Right lung (tissue), 10 donors: ENCODE measurements around the gene DNAJC10. TPM values are rescaled to one million over a fixed set of nuclear protein-coding genes. Genes with fewer than 3 reads are reported as not detected.
"Not testable (repeated sequence)": the region's sequence is repeated elsewhere in the genome, so short reads cannot be mapped to it uniquely, and the experiment has no call there.

Experiments
- DNase-seq, 2 donors: peaks; one replicate each; pipeline ENCODE4 v3.0.0-alpha.2; 2013
- long read RNA-seq, 8 donors: transcript quantifications; one replicate each; lab custom pipeline, GENCODE V29; 2026
- polyA plus RNA-seq, 5 donors: library from polyadenylated mRNA; unstranded; fragments of 120-200 nt; gene quantifications; one replicate each; pipeline versions ENCODE4 v1.2.1 to v1.2.3, GENCODE V29; 2013; ENCODE audit warnings: inconsistent platforms in 1 of 5, low replicate concordance in 1 of 5; ENCODE audit not compliant: insufficient read length in 5 of 5, insufficient read depth in 1 of 5

DNAJC10 gene, protein sequence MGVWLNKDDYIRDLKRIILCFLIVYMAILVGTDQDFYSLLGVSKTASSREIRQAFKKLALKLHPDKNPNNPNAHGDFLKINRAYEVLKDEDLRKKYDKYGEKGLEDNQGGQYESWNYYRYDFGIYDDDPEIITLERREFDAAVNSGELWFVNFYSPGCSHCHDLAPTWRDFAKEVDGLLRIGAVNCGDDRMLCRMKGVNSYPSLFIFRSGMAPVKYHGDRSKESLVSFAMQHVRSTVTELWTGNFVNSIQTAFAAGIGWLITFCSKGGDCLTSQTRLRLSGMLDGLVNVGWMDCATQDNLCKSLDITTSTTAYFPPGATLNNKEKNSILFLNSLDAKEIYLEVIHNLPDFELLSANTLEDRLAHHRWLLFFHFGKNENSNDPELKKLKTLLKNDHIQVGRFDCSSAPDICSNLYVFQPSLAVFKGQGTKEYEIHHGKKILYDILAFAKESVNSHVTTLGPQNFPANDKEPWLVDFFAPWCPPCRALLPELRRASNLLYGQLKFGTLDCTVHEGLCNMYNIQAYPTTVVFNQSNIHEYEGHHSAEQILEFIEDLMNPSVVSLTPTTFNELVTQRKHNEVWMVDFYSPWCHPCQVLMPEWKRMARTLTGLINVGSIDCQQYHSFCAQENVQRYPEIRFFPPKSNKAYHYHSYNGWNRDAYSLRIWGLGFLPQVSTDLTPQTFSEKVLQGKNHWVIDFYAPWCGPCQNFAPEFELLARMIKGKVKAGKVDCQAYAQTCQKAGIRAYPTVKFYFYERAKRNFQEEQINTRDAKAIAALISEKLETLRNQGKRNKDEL
- polyA plus RNA-seq: 100 to 1,000 TPM in 4 of 5 donors, 10 to 100 TPM in 1; 94.2 to 148 (median 134) TPM
- long read RNA-seq, donor 1, full-length matches to known transcripts: 17 of 37 reads
- long read RNA-seq, donor 1, partial matches to known transcripts: 20 of 37 reads
- long read RNA-seq, donor 1, other reads (novel, unspliced or antisense): 0 of 37 reads
- long read RNA-seq, donor 2, full-length matches to known transcripts: 4 of 14 reads
- long read RNA-seq, donor 2, partial matches to known transcripts: 10 of 14 reads
- long read RNA-seq, donor 2, other reads (novel, unspliced or antisense): 0 of 14 reads
- long read RNA-seq, donor 3, full-length matches to known transcripts: 3 of 32 reads
- long read RNA-seq, donor 3, partial matches to known transcripts: 29 of 32 reads
- long read RNA-seq, donor 3, other reads (novel, unspliced or antisense): 0 of 32 reads
- long read RNA-seq, donor 4, full-length matches to known transcripts: 11 of 16 reads
- long read RNA-seq, donor 4, partial matches to known transcripts: 5 of 16 reads
- long read RNA-seq, donor 4, other reads (novel, unspliced or antisense): 0 of 16 reads
- long read RNA-seq, donor 5, full-length matches to known transcripts: 9 of 79 reads
- long read RNA-seq, donor 5, partial matches to known transcripts: 70 of 79 reads
- long read RNA-seq, donor 5, other reads (novel, unspliced or antisense): 0 of 79 reads
- long read RNA-seq, donor 6, full-length matches to known transcripts: 11 of 23 reads
- long read RNA-seq, donor 6, partial matches to known transcripts: 12 of 23 reads
- long read RNA-seq, donor 6, other reads (novel, unspliced or antisense): 0 of 23 reads
- long read RNA-seq, donor 7, full-length matches to known transcripts: 13 of 20 reads
- long read RNA-seq, donor 7, partial matches to known transcripts: 7 of 20 reads
- long read RNA-seq, donor 7, other reads (novel, unspliced or antisense): 0 of 20 reads
- long read RNA-seq, donor 8, full-length matches to known transcripts: 4 of 9 reads
- long read RNA-seq, donor 8, partial matches to known transcripts: 5 of 9 reads
- long read RNA-seq, donor 8, other reads (novel, unspliced or antisense): 0 of 9 reads

DNA sequence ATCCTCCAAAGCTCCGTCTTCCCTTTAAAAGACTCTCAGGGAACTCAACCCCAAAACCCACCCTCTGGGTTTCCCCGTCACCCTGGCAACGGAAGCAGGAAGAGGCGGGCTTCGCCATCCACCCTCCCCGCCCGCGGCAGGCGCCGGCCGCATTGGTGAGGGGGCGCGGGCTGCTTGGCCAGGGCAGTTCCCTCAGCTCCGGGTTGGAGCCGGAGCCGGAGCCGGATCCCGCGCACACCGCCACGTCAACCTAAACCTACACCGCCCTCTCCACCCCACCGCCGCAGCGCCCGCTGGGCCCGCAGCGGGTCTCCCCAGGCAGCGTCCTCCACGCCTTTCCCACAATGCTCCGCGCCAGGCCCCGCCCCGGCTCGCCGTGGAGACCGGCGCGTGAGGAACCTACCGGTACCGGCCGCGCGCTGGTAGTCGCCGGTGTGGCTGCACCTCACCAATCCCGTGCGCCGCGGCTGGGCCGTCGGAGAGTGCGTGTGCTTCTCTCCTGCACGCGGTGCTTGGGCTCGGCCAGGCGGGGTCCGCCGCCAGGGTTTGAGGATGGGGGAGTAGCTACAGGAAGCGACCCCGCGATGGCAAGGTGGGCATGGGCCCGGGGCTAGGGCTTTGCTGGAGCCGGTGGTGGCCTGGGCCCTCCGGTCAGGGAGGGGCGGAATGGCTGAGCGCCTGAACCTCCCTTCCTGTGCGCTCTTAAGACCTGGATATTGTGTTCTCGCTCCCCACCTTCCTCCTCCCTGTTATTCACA lies at the start of gene DNAJC10:
DNAJC10 (plus strand) TSS at position 366 of the 758 bp plus-strand sequence. CDS start 1,830 bp downstream, outside the sequence.
- peak; percentile 90 for DNase-seq

DNA sequence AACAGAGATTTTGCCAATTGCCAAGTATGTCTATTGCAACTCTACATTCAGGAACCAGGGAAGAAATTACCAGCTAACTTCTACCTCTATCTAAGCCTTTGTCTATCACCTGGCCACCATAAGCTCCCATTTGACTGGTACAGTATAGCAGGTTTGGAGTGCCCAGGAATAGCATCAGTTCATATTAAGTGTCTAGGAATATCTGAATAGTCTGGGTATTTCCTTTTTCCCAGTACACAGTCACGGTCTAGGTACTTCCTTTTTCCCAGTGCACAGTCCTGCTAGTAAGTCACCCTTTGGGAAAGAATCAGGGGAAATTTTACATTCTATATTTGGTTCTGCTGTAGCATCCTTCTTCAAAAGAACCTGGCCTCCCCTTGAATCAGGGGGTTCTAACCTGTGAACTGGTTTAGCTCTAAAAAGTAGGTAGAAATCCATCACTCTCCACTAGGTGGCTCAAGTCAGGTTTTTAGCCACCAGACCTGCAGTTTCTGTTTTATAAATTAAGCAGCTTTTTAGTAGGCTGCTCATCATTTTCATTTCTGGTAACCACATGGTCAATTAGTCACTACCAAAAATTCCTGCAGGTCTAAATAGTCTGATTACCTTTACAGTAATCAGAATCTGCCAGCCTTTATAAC lies 49.3 kb upstream of the DNAJC10 start:
- no peak for DNase-seq

DNA sequence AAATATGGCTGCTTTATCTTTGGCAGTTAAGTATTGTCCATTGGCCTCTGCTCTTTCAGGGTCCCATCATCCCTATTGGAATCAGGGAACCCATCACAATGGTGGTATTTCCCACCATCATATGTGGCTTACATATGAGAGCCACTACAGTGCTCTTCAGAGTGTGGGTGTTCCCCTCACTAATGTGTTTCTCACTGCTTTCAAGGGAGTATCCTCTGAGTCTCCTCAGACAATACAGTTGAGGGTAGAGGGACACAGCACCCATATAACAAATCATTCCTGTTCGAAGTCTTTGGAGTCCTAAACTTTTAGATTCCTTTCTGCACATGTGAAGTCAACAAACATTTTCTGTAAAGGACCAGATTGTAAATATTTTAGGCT lies 48.8 kb upstream of the DNAJC10 start:
- DNase-seq: no peak

DNA sequence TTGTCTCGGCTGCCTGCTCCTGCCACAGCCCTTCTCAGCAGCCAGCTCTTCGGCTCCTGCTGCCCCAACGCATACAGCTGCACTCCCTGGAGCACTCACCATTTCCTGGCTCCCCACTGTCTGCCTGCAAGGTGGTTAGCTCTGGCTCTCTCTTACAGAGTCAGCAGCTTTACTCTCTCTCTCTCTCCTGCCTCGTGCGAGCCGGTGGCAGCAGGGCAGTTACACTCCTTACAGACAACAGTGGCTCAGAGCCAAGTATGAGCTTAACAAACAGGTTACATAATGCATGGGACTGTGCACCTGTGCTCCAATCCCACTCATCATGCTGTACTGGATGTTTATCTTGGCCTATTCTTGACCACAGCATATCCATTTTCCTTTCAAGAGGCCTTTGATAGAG lies 47.4 kb upstream of the DNAJC10 start:
- peak in 1 of 2 donors; percentile 16 for DNase-seq

DNA sequence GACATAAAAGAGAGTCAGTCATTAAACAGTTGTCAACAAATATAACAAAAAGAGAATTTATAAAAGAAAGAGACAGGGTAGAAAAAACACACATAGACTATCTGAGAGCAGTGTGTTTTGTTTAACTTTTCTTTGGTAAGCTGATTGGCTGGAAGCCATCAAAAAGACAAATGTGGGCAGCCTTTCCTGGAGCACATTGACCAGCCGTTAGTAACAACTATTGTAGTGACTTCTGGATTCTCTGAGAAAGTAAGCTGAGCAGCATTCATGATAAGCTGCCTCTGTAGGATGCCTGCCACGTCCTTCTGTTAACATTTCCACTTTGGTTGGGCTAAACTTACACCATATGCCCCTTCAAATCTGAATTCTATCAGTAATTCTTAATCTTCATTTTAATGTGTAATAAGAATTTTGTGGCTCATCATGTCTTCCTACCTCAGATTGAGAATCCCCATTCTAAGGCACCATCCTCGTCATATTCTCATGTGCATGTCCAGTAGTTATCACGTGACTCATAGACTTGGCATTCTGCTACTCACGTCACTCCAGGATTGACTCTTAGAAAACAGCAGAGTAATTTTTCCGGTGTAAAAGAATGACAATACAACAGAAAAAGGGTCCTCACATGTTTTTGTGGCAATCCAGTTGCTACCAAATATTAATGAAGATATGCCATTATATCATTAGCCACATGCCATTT lies 43.4 kb upstream of the DNAJC10 start:
- no peak for DNase-seq

DNA sequence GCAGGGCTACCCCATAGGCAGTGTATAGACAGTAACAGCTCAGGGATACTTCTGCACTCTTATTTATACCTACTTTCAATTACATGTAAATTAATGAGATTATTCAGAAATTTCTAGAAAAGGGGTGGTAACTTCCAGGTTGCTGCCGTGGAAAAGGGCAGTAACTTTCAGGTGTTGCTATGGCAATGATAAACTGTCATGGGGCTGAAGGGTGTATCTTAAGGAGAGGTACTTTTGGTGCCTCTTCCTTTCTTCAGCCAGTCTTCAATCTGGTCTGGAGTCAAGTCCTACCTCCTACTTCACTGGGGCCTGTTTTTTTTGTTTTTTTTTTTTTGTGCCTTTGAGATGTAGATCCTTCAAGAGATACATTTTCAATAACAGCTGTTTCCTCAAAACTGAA lies 35.2 kb upstream of the DNAJC10 start:
- no peak for DNase-seq

DNA sequence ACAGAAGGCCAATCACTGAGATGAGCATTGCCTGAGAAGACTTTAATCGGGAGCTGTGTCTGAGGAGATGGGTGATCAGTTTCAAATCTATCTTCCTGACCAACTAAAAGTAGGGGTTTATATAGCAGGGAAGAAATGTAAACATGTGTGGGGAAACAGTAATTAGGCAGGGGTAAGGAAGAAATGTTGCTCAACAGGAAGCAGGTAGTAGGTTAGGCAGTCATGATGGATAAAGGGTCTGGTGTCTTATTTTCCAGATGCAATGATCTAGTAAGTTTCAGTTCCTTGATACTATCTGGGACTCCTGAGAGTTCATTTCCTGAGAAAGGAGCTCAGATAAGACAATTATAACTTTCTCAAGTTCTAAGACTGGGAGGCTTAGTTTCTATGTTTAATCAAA lies 33.8 kb upstream of the DNAJC10 start:
- no peak for DNase-seq

DNA sequence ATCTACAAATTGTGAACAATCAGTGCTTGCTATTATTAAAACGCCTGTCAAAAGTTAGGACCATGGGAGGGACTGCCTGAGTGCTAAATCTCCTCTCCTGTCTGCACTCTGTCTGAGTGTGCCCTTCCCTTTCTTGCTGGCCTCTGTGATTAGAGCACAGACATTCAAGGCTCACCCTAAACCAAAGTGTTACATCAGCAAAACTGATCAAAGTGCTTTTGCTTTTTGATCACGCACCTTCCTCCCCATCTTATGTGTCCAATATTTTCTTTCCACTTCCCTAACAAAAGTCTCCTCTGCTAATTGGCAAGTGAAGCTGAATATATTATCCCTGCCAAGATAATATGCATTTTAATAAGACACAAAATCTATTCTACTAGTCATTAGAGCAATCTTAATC lies 30.5 kb upstream of the DNAJC10 start:
- DNase-seq: no peak

DNA sequence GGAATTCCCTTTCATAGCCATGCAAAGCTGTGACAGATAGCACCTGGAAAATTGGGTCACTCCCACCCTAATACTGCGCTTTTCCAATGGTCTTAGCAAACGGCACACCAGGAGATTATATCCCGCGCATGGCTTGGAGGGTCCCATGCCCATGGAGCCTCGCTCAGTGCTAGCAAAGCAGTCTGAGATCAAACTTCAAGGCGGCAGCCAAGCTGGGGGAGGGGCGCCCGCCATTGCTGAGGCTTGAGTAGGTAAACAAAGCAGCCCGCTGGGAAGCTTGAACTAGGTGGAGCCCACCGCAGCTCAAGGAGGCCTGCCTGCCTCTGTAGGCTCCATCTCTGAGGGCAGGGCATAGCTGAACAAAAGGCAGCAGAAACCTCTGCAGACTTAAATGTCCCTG lies 29.3 kb upstream of the DNAJC10 start:
- not testable (repeated sequence) for DNase-seq

DNA sequence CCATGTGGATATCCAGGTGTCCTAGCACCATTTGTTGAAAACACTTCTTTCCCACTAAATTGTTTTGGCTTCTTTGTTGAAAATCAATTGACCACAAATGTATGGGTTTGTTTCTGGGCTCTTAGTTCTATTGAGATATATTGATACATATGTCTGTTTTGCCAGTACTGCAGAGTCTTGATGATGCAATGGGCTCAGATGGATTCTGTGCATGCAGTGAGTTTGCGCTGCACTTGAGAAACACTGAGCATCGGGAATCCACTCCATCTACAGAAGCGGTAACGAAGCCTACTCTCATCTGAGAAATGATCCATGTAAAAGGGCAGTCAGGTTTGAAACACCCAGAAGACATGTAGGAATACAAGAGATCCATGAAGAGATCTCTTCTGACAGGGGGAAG lies 21.9 kb upstream of the DNAJC10 start:
- DNase-seq: no peak

DNA sequence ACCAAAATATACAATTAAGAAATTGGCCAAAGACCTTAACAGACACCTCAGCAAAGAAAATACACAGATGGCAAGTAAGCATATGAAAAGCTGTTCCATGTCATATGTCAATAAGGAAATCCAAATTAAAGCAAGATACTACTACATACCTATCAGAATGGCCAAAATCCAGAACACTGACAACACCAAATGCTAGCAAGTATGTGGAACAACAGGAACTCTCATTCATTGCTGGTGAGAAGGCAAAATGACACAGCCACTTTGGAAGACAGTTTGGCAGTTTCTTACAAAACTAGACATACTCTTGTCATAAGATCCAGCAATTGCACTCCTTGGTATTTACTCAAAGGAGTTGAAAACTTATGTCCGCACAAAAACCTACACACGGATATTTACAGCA lies 20.3 kb upstream of the DNAJC10 start:
- no peak for DNase-seq

DNA sequence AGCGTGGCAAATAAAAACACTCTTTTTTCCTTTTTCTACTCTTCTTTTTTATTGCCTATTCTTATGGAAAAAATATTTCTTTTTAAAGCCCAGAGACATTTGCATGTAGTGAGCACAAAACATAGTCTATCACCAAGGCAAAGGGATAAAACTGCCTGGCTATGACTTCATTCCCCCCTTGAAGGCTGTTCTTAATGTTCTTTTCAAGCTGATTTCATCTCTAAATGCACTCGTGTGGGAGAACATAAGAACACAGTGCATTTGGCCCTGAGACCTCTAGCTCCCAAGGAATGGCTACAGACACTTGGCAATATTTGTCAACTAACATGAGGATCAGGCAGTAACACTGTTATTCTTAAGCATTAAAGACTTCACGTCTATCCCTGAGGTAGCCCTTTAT lies 17.4 kb upstream of the DNAJC10 start:
- no peak for DNase-seq

DNA sequence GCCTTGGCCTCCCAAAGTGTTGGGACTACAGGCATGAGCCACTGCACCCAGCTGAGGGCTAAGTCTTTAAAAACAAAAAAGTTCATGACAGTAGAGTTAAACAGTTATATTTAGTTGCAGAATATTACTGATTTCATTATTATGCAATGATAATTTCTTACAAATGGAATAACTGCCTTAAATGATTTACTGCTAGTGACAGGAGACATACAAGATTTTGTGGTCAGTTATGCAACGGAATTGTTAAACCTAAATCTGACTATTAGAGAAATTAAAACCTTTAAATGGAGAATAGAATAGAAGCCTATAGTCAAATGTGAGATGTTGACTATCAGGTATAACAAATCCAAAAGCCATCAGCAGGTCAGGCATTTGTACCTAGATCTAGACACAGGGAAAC lies 10.3 kb upstream of the DNAJC10 start:
- no peak for DNase-seq

DNA sequence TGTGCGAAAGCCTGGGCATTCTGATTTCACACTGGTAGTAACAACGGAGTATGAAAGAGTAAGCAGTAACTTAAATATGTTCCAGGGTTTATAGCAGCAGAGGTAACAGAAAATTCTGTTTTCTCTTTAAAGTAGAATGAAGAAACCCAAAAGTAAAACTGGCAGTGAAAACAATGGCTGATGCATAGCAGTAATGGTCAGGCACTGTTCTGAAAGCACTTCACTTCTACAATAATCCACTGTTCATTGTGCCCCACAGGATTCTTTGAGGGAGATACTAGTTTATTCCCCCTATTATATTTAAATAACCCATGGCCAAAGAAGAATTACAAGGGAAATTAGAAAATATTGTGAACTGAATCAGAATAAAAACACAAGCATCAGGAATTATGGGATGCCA lies 9.3 kb upstream of the DNAJC10 start:
- DNase-seq: no peak

DNA sequence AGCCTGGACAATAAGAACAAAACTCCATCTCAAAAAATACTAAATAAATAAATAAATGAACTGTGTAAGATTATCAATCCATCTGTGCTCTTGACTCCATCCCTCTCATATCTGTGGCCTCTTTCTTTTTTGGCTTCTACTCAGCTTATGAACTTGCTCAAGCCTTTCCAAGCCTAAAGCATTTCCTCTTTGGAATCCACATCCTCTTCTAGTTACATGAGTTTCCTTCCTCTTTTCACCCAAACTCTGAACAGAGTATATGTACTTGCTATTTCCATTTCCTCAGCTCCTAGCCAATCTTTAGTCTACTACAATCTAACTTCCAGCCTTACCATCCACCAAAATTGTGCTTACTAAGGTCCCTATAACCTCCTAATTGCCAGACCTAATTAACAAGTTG lies 2.5 kb upstream of the DNAJC10 start:
- no peak for DNase-seq

DNA sequence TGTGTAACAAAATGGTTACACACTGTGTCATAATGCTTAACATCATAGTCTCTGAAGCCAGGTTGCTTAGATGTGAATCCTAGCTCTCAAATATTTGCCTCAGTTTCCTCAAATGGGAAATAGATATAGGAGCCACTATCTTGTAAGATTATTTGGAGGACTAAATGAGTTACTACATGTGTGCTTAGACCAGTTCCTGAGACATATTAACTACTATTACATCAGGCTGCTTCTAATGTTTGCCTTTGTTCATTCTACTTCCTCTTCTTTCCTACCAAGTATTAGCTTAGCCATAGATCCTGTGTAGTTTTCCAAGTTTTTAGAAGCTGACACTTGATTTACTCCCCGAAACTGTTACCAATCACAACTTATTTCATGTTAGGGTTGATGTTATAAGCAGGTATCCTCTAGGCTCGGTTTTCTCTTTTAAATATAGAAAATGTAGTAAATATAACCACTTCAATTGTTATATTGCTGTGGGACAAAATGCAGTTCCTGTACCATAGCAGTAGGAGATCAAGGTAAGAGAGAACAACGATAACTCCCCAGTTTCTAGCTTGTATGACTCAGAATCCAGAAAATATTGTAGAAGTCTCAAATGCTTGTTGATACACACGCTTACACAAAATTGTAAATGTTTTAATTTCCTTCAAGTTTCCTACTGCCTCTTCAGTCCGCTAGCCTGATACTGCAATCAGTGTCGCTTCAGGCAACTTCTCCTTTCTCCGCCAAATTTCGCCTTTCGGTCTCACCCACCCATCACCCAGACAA lies 751 bp upstream of the DNAJC10 start:
- DNase-seq: peak; percentile 17 to 27

DNA sequence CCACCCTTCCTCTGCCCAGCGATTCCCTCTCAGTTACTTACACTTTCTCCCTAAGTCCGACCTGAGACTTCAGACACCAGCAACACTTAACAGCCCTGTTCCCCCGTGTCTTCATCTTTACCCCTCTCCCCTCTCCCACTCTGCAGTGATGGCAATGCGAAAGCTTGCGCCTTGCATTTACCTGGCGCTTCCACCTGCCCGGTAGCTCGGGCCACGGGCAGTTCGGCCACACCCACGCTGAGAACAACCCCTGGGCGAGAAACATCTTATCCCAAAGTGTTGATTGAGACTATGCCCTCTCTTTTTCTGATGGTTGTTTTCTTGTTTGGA lies 558 bp downstream of the DNAJC10 start:
- no peak for DNase-seq

DNA sequence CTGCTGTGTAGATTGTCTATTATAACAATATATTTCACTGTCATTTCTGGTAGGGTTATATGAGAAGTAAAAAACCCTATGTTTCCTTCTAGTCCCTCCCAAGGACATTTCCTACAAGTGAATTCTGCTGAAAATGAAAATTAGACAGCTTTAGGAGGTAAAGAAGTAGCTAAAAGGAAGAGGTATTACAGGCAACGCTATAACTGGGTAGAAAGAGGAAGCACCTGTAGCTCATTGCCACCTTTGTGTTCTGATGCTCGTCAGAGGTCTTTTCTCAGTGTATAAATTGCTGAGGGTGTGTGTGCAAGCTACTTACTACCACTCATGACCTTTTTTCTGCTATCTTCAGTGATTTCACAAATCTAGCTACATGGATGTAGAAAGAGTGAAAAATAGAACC lies 1.4 kb downstream of the DNAJC10 start:
- no peak for DNase-seq
